HL-60 (cell line): ENCODE data around the gene FGFR3.

Experiments used
- DNase-seq, 2 experiments: peaks; one replicate each; pipeline ENCODE4 v3.0.0-alpha.2; 2010 to 2020; ENCODE audit warnings: low read depth in 1 of 2, low spot score in 1 of 2
- H3K27ac ChIP-seq: fragments of 250-450 bp; sonication (Bioruptor Pico); replicated peaks from 2 replicates; pipeline ENCODE4 v1.5.1; 2020; ENCODE audit warnings: mild to moderate bottlenecking, moderate library complexity
- H3K27me3 ChIP-seq: fragments of 250-450 bp; sonication (Bioruptor Pico); 2 replicates; pipeline ENCODE4 v1.5.1; 2021; ENCODE audit warnings: mild to moderate bottlenecking, moderate library complexity; ENCODE audit not compliant: insufficient read depth, poor library complexity, severe bottlenecking
- H3K4me3 ChIP-seq: replicated peaks from 2 replicates; pipeline ENCODE4 v1.5.1; 2011; ENCODE audit warnings: mild to moderate bottlenecking, control low read depth, low read length; ENCODE audit not compliant: insufficient read depth
- GABPA ChIP-seq: IDR thresholded peaks from 2 replicates; pipeline ENCODE4 v1.6.1; 2012; ENCODE audit warnings: low read depth
- POLR2AphosphoS5 ChIP-seq: IDR thresholded peaks from 2 replicates; pipeline ENCODE4 v1.6.1; 2012; ENCODE audit warnings: low read depth
- SPI1 ChIP-seq: IDR thresholded peaks from 2 replicates; pipeline ENCODE4 v1.6.1; 2012; ENCODE audit warnings: low read depth, mild to moderate bottlenecking, borderline replicate concordance
- TF ChIP-seq, protein P1 (sequence below): IDR thresholded peaks from 2 replicates; pipeline ENCODE4 v1.6.1; 2012; ENCODE audit warnings: low read depth; ENCODE audit not compliant: insufficient replicate concordance
- TF ChIP-seq, protein P2 (sequence below): IDR thresholded peaks from one replicate; pipeline ENCODE4 v1.5.1; 2011; ENCODE audit warnings: low read length, control low read depth, inconsistent platforms; ENCODE audit not compliant: insufficient read depth

FGFR3 gene

DNA sequence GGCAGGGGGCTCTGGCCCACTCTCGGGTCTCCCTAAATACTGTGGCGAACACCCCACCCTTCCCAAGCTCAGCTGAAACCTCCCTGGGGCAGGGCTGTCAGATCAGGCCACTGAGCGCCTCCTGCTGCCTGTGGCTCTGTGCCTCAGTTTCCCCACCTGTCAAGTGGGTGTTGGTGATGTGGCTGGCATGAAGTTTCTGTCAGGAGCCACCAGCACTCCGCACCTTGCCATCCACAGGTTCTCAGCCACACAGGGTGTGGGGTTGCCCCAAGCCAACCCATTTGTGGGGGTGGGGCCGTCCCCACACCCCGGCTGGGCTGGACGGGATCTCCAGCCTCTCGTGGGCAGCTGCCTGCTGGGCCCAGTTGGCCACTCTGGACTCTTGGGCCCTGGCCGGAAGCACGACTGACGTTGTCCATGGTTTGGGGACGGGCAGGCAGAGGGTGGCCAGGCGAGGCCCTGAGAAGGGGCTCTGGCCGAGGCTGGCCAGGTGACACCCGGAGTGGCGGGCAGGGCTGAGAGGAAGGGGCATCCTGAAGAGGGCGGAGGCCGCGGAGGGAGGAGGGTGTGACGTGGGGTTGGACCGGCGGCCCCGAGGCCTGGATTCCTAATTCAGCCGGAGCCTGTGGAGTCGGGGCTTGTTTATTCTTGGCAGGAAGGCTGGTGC is 5.5 kb upstream of the FGFR3 start:
- no peak for DNase-seq
- peaks cover 14% of the 10 kb centered on the region for H3K27me3 ChIP-seq
- no peak for TF ChIP-seq POLR2AphosphoS5
- no peak for TF ChIP-seq GABPA
- TF ChIP-seq, protein P1, sequence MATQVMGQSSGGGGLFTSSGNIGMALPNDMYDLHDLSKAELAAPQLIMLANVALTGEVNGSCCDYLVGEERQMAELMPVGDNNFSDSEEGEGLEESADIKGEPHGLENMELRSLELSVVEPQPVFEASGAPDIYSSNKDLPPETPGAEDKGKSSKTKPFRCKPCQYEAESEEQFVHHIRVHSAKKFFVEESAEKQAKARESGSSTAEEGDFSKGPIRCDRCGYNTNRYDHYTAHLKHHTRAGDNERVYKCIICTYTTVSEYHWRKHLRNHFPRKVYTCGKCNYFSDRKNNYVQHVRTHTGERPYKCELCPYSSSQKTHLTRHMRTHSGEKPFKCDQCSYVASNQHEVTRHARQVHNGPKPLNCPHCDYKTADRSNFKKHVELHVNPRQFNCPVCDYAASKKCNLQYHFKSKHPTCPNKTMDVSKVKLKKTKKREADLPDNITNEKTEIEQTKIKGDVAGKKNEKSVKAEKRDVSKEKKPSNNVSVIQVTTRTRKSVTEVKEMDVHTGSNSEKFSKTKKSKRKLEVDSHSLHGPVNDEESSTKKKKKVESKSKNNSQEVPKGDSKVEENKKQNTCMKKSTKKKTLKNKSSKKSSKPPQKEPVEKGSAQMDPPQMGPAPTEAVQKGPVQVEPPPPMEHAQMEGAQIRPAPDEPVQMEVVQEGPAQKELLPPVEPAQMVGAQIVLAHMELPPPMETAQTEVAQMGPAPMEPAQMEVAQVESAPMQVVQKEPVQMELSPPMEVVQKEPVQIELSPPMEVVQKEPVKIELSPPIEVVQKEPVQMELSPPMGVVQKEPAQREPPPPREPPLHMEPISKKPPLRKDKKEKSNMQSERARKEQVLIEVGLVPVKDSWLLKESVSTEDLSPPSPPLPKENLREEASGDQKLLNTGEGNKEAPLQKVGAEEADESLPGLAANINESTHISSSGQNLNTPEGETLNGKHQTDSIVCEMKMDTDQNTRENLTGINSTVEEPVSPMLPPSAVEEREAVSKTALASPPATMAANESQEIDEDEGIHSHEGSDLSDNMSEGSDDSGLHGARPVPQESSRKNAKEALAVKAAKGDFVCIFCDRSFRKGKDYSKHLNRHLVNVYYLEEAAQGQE: no peak
- H3K4me3 ChIP-seq: no peak overlapping the region
- no peak overlapping the region for H3K27ac ChIP-seq

DNA sequence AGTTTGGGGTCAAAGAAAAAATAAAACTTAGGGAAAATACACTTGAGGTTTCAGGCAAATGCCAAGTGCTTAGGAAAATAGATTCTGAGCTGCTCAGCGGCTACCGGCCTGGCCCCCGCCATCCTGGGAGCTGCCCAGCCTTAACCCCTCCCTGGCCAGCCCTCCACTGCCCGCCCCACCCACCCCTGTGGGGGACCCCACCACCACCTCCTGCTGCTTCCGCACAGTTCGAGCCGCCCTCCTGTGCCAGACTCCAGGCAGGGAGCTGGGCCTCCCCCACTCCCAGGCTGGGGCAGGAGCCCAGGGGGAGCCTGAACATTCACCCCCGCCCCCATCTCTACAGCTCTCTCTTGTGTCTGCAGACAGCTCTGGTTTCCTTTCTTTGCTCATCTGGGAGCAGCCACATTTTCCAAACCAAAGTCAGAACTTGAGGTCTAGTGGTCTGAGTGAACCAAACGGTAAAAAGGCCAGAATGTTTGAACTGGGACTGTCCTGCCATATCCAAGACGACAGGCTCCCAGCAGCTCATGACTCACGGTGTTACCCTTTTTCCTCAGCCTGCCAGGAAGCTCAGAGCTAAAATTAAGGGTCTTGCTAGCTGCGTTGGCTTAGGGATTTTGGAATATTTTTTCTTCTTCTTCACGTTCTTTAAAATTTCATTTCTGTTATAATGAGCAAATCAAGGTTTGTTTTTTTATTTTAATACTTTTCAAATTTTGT is 4.7 kb upstream of the FGFR3 start:
- DNase-seq: no peak
- TF ChIP-seq GABPA (no peak), POLR2AphosphoS5 (no peak)
- TF ChIP-seq, protein P1: no peak
- Histone ChIP-seq H3K27ac (no peak overlapping the region), H3K27me3 (peaks cover 16% of the 10 kb centered on the region), H3K4me3 (no peak overlapping the region)

DNA sequence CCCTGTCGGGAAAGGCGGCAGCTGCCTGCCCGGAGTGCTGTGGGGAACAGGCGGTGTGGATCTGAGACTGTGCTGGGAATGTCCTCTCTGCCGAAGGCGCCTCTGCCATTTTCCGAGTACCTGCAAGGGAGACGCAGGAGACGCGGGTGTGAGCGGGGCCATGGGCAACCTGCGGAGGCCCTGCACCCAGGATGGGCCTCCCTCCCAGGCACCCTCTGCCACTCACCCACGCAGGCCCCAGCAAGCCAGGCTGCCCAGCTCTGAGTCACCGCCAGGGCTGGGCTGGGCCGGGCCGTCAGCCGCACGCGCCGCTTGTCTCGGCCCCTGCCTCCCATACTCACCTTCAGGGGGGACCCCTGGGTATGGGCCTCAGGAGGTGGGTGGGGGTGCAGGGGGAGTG is 3.5 kb upstream of the FGFR3 start:
- H3K27me3 ChIP-seq: peaks cover 23% of the 10 kb centered on the region
- no peak for DNase-seq
- TF ChIP-seq, protein P2, sequence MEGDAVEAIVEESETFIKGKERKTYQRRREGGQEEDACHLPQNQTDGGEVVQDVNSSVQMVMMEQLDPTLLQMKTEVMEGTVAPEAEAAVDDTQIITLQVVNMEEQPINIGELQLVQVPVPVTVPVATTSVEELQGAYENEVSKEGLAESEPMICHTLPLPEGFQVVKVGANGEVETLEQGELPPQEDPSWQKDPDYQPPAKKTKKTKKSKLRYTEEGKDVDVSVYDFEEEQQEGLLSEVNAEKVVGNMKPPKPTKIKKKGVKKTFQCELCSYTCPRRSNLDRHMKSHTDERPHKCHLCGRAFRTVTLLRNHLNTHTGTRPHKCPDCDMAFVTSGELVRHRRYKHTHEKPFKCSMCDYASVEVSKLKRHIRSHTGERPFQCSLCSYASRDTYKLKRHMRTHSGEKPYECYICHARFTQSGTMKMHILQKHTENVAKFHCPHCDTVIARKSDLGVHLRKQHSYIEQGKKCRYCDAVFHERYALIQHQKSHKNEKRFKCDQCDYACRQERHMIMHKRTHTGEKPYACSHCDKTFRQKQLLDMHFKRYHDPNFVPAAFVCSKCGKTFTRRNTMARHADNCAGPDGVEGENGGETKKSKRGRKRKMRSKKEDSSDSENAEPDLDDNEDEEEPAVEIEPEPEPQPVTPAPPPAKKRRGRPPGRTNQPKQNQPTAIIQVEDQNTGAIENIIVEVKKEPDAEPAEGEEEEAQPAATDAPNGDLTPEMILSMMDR: no peak
- TF ChIP-seq SPI1 (no peak), GABPA (no peak), POLR2AphosphoS5 (no peak)
- TF ChIP-seq, protein P1: no peak
- H3K4me3 ChIP-seq: no peak overlapping the region
- no peak overlapping the region for H3K27ac ChIP-seq

DNA sequence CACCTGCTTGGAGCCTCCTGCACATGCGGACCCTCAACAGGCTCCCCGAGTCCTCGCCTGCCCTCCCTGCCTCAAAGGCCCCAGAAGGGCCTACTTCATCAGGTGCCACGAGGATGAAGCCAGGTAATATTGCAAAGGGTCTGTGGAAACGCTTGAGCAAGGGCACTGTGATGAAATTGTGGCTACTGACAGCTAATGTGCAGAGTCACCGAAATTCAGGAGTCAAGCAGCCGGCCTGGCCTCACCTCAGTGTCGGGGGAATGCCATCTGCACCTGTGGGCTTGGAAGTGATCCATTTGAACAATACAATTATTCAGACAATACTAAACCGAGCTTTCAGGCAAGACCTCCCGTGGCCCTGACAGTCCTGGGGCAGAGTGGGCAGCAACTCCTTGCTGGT is 3.1 kb upstream of the FGFR3 start:
- Histone ChIP-seq H3K27ac (no peak overlapping the region), H3K4me3 (no peak overlapping the region), H3K27me3 (peaks cover 24% of the 10 kb centered on the region)
- TF ChIP-seq POLR2AphosphoS5 (no peak), SPI1 (no peak), GABPA (no peak)
- TF ChIP-seq, protein P2: no peak
- TF ChIP-seq, protein P1: no peak
- DNase-seq: peak in 1 of 2 experiments; percentile 47
